Keratinocyte (primary cell): ENCODE results near the gene NOS1AP. TPM values are rescaled to one million over a fixed set of nuclear protein-coding genes. Genes with fewer than 3 reads are reported as not detected.

Experiments used
- DNase-seq: peaks from one replicate; pipeline ENCODE4 v3.0.0-alpha.2; 2011; ENCODE audit warnings: low read depth, missing footprints, low spot score
- FAIRE-seq: peaks from 2 replicates; lab custom pipeline; 2011; peaks lifted over from hg19 to GRCh38; lab: Jason Lieb, UNC
- H2AFZ ChIP-seq: 2 replicates; pipeline ENCODE4 v1.6.0; 2012; ENCODE audit warnings: low read length, control low read depth, inconsistent platforms; ENCODE audit not compliant: control insufficient read depth
- H3K27ac ChIP-seq: 2 replicates; pipeline ENCODE4 v1.5.1; 2011; ENCODE audit warnings: low read length; ENCODE audit not compliant: control insufficient read depth, insufficient read depth
- H3K27me3 ChIP-seq: 3 replicates; pipeline ENCODE4 v1.6.0; 2011; ENCODE audit warnings: low read length; ENCODE audit not compliant: control insufficient read depth, insufficient read depth; ENCODE audit errors: extremely low read depth
- H3K36me3 ChIP-seq, 2 experiments: 2 replicates in 1 of 2; 3 replicates in 1 of 2; pipeline ENCODE4 v1.5.1; 2011; ENCODE audit warnings: low read length in 2 of 2, mild to moderate bottlenecking in 1 of 2; ENCODE audit not compliant: control insufficient read depth in 2 of 2, insufficient read depth in 2 of 2; ENCODE audit errors: extremely low read depth in 1 of 2
- H3K4me1 ChIP-seq: 3 replicates; pipeline ENCODE4 v1.5.1; 2011; ENCODE audit warnings: low read length; ENCODE audit not compliant: control insufficient read depth, insufficient read depth; ENCODE audit errors: extremely low read depth
- H3K4me2 ChIP-seq: 3 replicates; pipeline ENCODE4 v1.6.0; 2011; ENCODE audit warnings: low read depth, low read length; ENCODE audit not compliant: control insufficient read depth, insufficient read depth; ENCODE audit errors: extremely low read depth
- H3K4me3 ChIP-seq, 3 experiments: fragments of 200-600 bp in 1 of 3; sonication (generic) in 1 of 3; 2 replicates in 2 of 3; 3 replicates in 1 of 3; pipeline ENCODE4 v1.5.1; 2011 to 2016; ENCODE audit warnings: low read length in 3 of 3, mild to moderate bottlenecking in 3 of 3, control low read depth in 2 of 3, inconsistent platforms in 1 of 3, low read depth in 1 of 3, mixed read lengths in 1 of 3, mixed run types in 1 of 3, moderate library complexity in 1 of 3; ENCODE audit not compliant: control insufficient read depth in 2 of 3, insufficient read depth in 2 of 3; ENCODE audit errors: extremely low read depth in 1 of 3
- H3K79me2 ChIP-seq: 2 replicates; pipeline ENCODE4 v1.6.0; 2012; ENCODE audit warnings: low read length; ENCODE audit not compliant: control insufficient read depth, insufficient read depth
- H3K9ac ChIP-seq: 3 replicates; pipeline ENCODE4 v1.6.0; 2011; ENCODE audit warnings: low read length; ENCODE audit not compliant: control insufficient read depth, insufficient read depth; ENCODE audit errors: extremely low read depth
- H3K9me1 ChIP-seq: 3 replicates; pipeline ENCODE4 v1.6.0; 2011; ENCODE audit warnings: low read length; ENCODE audit not compliant: control insufficient read depth, insufficient read depth; ENCODE audit errors: extremely low read depth
- H3K9me3 ChIP-seq: 2 replicates; pipeline ENCODE4 v1.5.1; 2012; ENCODE audit warnings: low read depth, low read length; ENCODE audit not compliant: control insufficient read depth
- H4K20me1 ChIP-seq: 3 replicates; pipeline ENCODE4 v1.6.0; 2011; ENCODE audit warnings: low read length; ENCODE audit not compliant: control insufficient read depth, insufficient read depth; ENCODE audit errors: extremely low read depth
- CTCF ChIP-seq, 3 experiments: IDR thresholded peaks in 1 of 3; conservative IDR thresholded peaks in 1 of 3; optimal IDR thresholded peaks in 1 of 3; 2 replicates in 2 of 3; 3 replicates in 1 of 3; pipeline versions ENCODE3 to v1.5.1; 2011; ENCODE audit warnings: low read length in 3 of 3, mild to moderate bottlenecking in 3 of 3, moderate library complexity in 2 of 3, control low read depth in 1 of 3, inconsistent platforms in 1 of 3; ENCODE audit not compliant: insufficient read depth in 2 of 3; ENCODE audit errors: extremely low read depth in 1 of 3
- EZH2 ChIP-seq: IDR thresholded peaks from one replicate; pipeline ENCODE4 v1.6.1; 2012; ENCODE audit warnings: inconsistent platforms, mild to moderate bottlenecking, low read length, moderate library complexity
- dilution Hi-C: fragments of 300-500 bp; cut with MboI; formaldehyde crosslinking; loops from one replicate; pipeline ENCODE4 v1.7.0; 2020; ENCODE audit warnings: low sequenced_read_pairs; ENCODE audit not compliant: extremely low pct_ligation_motif_present
- polyA plus RNA-seq, 5 experiments: library from polyadenylated mRNA; depleted of rRNA in 3 of 5; stranded (reverse) in 3 of 5; stranded (forward) in 1 of 5; unstranded in 1 of 5; fragments of >200 nt; gene quantifications; 1 replicate in 1 of 5; 2 replicates in 3 of 5; 3 replicates in 1 of 5; pipeline versions ENCODE4 v1.2.1 to v1.2.3, GENCODE V29; 2011 to 2012; ENCODE audit warnings: missing spikeins in 2 of 5, low read depth in 1 of 5, low replicate concordance in 1 of 5

The NOS1AP gene
- polyA plus RNA-seq, 1 donor (not counting 4 experiments of a cell fraction or from before 2014, with no cell fraction given), result not detected

- no peaks in the 10 kb centered on the region for H3K9me1 ChIP-seq
- no peaks in the 10 kb centered on the region for H4K20me1 ChIP-seq
- H2AFZ ChIP-seq, result no peak overlapping the region
- H3K36me3 ChIP-seq, result no peaks in the 10 kb centered on the region
- no peak overlapping the region for H3K4me3 ChIP-seq
- no peak for TF ChIP-seq EZH2
- TF ChIP-seq CTCF (optimal IDR thresholded peaks at IDR 0.05 in 1 of 3, IDR thresholded peaks at IDR 0.05 in 1 of 3, conservative IDR thresholded peaks at IDR 0.05 in 1 of 3; ENCODE audit: extremely low read depth in 1 of 3, insufficient read depth in 2 of 3, low read length in 3 of 3), result no peak
- no peak for DNase-seq
- no peak for FAIRE-seq
- H3K4me2 ChIP-seq, result no peak overlapping the region
- no peaks in the 10 kb centered on the region for H3K9me3 ChIP-seq
- H3K9ac ChIP-seq, result no peak overlapping the region
- no peak overlapping the region for H3K27ac ChIP-seq
- dilution Hi-C loops, result no loop called here
- H3K27me3 ChIP-seq, result no peaks in the 10 kb centered on the region
- H3K4me1 ChIP-seq, result peaks cover 16% of the 10 kb centered on the region
- H3K79me2 ChIP-seq, result no peaks in the 10 kb centered on the region
These were observed 283.6 kb downstream of the NOS1AP start for GRCh38 chr1:162353078-162353477.

- dilution Hi-C loops, result no loop called here
These were observed 284.2 kb downstream of the NOS1AP start for GRCh38 chr1:162353702-162354101.

More at GRCh38 chr1:162353702-162354101, 284.2 kb downstream of the NOS1AP start:
- TF ChIP-seq EZH2, result no peak
- no peak for TF ChIP-seq CTCF (optimal IDR thresholded peaks at IDR 0.05 in 1 of 3, IDR thresholded peaks at IDR 0.05 in 1 of 3, conservative IDR thresholded peaks at IDR 0.05 in 1 of 3; ENCODE audit: extremely low read depth in 1 of 3, insufficient read depth in 2 of 3, low read length in 3 of 3)
- Histone ChIP-seq H3K9me1 (no peaks in the 10 kb centered on the region), H3K4me1 (peaks cover 16% of the 10 kb centered on the region), H2AFZ (no peak overlapping the region), H3K9ac (no peak overlapping the region), H3K9me3 (no peaks in the 10 kb centered on the region), H3K79me2 (no peaks in the 10 kb centered on the region), H4K20me1 (no peaks in the 10 kb centered on the region), H3K36me3 (no peaks in the 10 kb centered on the region), H3K27ac (no peak overlapping the region), H3K27me3 (no peaks in the 10 kb centered on the region), H3K4me3 (no peak overlapping the region), H3K4me2 (no peak overlapping the region)
- no peak for DNase-seq
- FAIRE-seq, result no peak
